GM23248 (cell line): ENCODE data around the gene DNAH11.

ENCODE experiments used
- EZH2 ChIP-seq: fragments of 200-600 bp; sonication (generic); IDR thresholded peaks from 2 replicates; pipeline ENCODE4 v1.6.1; 2018; ENCODE audit warnings: antibody characterized with exemption, mild to moderate bottlenecking; ENCODE audit not compliant: insufficient read depth, poor library complexity, severe bottlenecking
- EZH2phosphoT487 ChIP-seq: fragments of 200-600 bp; sonication (generic); IDR thresholded peaks from 2 replicates; pipeline ENCODE4 v1.6.1; 2018; ENCODE audit warnings: antibody characterized with exemption, moderate library complexity, mild to moderate bottlenecking, low read depth; ENCODE audit not compliant: insufficient read depth

- no peak for TF ChIP-seq EZH2phosphoT487
- TF ChIP-seq EZH2, result no peak
These were observed 323.9 kb downstream of the DNAH11 start for GRCh38 chr7:21866731-21867130.
